HG02642 (cell line): Measurements from ENCODE around the gene HSPA12B.

Source experiments
- ATAC-seq: cut with Tn5 transposase; IDR thresholded peaks from one replicate; pipeline ENCODE4 v1.9.1; 2021; ENCODE audit warnings: mild to moderate bottlenecking; ENCODE audit not compliant: unreplicated experiment, poor library complexity

HSPA12B gene

DNA sequence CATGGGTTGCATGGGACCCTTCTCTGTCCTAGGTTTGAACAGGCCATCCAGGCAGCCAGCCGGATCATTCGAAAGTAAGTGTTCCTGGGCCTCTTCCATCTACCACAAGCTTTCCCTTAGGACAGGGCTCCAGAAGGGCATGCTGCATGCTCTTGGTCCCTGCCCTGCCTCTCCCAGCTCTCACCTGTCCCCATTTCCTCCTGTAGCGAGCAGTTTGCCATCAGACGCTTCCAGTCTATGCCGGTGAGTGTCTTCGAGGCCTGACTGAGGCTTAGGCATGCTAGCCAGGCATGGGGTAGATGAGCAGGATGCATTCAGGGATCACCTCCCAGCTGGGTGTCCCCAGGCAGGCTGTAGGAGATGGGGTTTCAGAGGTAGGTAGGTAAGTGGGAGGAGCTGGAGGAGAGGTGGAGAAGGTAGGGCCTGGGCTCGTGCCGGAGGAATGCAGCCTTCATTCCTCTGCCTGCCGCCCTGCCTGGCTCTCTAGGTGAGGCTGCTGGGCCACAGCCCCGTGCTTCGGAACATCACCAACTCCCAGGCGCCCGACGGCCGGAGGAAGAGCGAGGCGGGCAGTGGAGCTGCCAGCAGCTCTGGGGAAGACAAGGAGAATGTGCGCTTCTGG lies 67.9 kb downstream of the HSPA12B start:
- ATAC-seq = no peak

DNA sequence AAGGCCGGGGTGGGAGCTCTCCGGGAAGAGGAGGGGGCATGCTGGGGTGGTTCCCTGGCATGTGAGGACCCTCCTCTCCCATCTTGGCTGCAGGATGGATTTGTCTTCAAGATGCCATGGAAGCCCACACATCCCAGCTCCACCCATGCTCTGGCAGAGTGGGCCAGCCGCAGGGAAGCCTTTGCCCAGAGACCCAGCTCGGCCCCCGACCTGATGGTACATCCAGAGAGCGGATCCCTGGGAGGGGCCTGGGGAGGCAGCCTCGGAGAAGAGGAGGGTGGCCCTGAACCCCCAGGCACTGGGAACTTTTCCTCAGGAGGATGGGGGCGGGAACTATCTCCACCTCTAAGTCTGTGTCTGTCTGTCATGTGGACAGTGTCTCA lies 68.4 kb downstream of the HSPA12B start:
- ATAC-seq = no peak

DNA sequence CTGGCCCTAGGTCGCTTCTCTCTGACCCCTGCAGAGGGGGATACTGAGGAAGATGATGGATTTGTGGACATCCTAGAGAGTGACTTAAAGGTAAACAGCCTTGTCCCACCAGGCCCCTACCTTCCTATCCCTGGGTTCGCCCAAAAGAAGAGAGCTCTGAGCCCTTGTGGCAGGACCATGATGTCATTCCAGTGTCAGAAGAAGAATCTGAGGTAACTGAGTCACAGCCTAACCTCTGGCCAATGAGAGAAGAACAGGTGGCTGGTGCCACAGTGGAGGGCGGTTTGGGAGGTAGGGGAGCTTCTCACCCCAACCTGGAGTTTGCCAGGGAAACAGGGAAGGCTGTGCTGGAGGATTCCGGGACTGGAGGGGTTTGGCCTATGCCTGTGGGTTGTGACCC lies 68.8 kb downstream of the HSPA12B start:
- no peak for ATAC-seq

DNA sequence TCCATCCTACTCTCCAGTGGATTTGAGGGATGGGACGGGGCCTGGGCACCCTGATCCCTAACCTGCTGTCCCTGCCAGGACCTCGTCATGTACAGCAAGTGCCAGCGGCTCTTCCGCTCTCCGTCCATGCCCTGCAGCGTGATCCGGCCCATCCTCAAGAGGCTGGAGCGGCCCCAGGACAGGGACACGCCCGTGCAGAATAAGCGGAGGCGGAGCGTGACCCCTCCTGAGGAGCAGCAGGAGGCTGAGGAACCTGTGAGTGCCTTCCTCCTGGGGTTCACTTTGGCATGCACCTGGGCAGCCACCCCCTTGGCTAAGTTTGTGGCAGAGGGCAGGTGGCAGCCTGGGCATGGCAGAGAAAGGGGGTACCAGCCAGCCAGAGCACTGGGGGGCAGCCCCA lies 69.4 kb downstream of the HSPA12B start:
- no peak for ATAC-seq
